Endothelial cell of umbilical vein (primary cell): ENCODE measurements around the gene PFN3. TPM values are rescaled to one million over a fixed set of nuclear protein-coding genes. Genes with fewer than 3 reads are reported as not detected.
A peak's percentile ranks its signal among the peaks of the same experiment; 100 is the strongest.

Experiments
- BruUV-seq: library from RNA; stranded (reverse); fragments of 400-500 nt; replicated peaks from 2 replicates; lab custom pipeline; 2021; lab: Mats Ljungman, UMichigan
- CTCF ChIA-PET: fragments of 300-600, 350-600 bp; sonication (Branson Sonifier 250); formaldehyde crosslinking; loops from one replicate; lab custom pipeline; 2021; ENCODE audit warnings: antibody characterized with exemption, inconsistent platforms; lab: Charles Lee
- POLR2A ChIA-PET: fragments of 300-600, 350-600 bp; sonication (Branson Sonifier 250); formaldehyde crosslinking; loops from one replicate; lab custom pipeline; 2021; ENCODE audit warnings: antibody characterized with exemption, inconsistent platforms; lab: Charles Lee
- DNase-seq: peaks from one replicate; pipeline ENCODE4 v3.0.0-alpha.2; 2011; ENCODE audit warnings: low read depth, low spot score
- FAIRE-seq: peaks from 2 replicates; lab custom pipeline; 2011; peaks lifted over from hg19 to GRCh38; lab: Jason Lieb, UNC
- H2AFZ ChIP-seq: 2 replicates; pipeline ENCODE4 v1.6.0; 2012; ENCODE audit warnings: low read depth, low read length, control low read depth, inconsistent platforms
- H3K27ac ChIP-seq: 2 replicates; pipeline ENCODE4 v1.5.1; 2011; ENCODE audit warnings: low read depth, mild to moderate bottlenecking, control low read depth, low read length, moderate library complexity; ENCODE audit not compliant: insufficient read depth
- H3K27me3 ChIP-seq, 2 experiments: 2 replicates each; pipeline versions ENCODE4 v1.6.0 to v1.6.1; 2011; ENCODE audit warnings: low read length in 2 of 2, mixed read lengths in 1 of 2; ENCODE audit not compliant: control insufficient read depth in 2 of 2, insufficient read depth in 2 of 2
- H3K36me3 ChIP-seq, 2 experiments: 2 replicates in 1 of 2; 3 replicates in 1 of 2; pipeline ENCODE4 v1.5.1; 2011; ENCODE audit warnings: low read length in 2 of 2, mild to moderate bottlenecking in 1 of 2, moderate library complexity in 1 of 2; ENCODE audit not compliant: control insufficient read depth in 2 of 2, insufficient read depth in 2 of 2; ENCODE audit errors: extremely low read depth in 1 of 2
- H3K4me1 ChIP-seq: 3 replicates; pipeline ENCODE4 v1.5.1; 2011; ENCODE audit warnings: mild to moderate bottlenecking, low read length; ENCODE audit not compliant: control insufficient read depth, insufficient read depth; ENCODE audit errors: extremely low read depth
- H3K4me2 ChIP-seq: 2 replicates; pipeline ENCODE4 v1.6.1; 2011; ENCODE audit warnings: low read length, control low read depth, mixed read lengths; ENCODE audit not compliant: insufficient read depth
- H3K4me3 ChIP-seq, 3 experiments: fragments of 200-600 bp in 1 of 3; sonication (generic), shearing (Covaris generic) in 1 of 3; replicated peaks in 1 of 3; 2 replicates each; pipeline ENCODE4 v1.5.1; 2011 to 2016; ENCODE audit warnings: control low read depth in 3 of 3, low read length in 3 of 3, mild to moderate bottlenecking in 2 of 3, inconsistent platforms in 1 of 3, low read depth in 1 of 3, moderate library complexity in 1 of 3; ENCODE audit not compliant: insufficient read depth in 1 of 3
- H3K79me2 ChIP-seq: 2 replicates; pipeline ENCODE4 v1.6.0; 2012; ENCODE audit warnings: low read length, inconsistent platforms; ENCODE audit not compliant: control insufficient read depth, insufficient read depth
- H3K9ac ChIP-seq: replicated peaks from 2 replicates; pipeline ENCODE3; 2011; ENCODE audit warnings: low read length, control low read depth; ENCODE audit not compliant: insufficient read depth; ENCODE audit errors: extremely low read depth
- H3K9me1 ChIP-seq: replicated peaks from 3 replicates; pipeline ENCODE4 v1.6.0; 2011; ENCODE audit warnings: mild to moderate bottlenecking, low read length; ENCODE audit not compliant: control insufficient read depth, insufficient read depth; ENCODE audit errors: extremely low read depth
- H3K9me3 ChIP-seq: replicated peaks from 2 replicates; pipeline ENCODE4 v1.5.1; 2012; ENCODE audit warnings: low read length, inconsistent platforms; ENCODE audit not compliant: control insufficient read depth, insufficient read depth
- H4K20me1 ChIP-seq: replicated peaks from 2 replicates; pipeline ENCODE3; 2011; ENCODE audit warnings: mild to moderate bottlenecking, low read length; ENCODE audit not compliant: control insufficient read depth, insufficient read depth; ENCODE audit errors: extremely low read depth
- EZH2 ChIP-seq: IDR thresholded peaks from 2 replicates; pipeline ENCODE4 v1.6.1; 2012; ENCODE audit warnings: borderline replicate concordance, low read depth, mild to moderate bottlenecking, moderate library complexity, low read length, inconsistent platforms; ENCODE audit not compliant: severe bottlenecking
- FOS ChIP-seq: IDR thresholded peaks from 2 replicates; pipeline ENCODE4 v1.6.1; 2011; ENCODE audit warnings: mild to moderate bottlenecking, low read length, moderate library complexity, borderline replicate concordance; ENCODE audit not compliant: insufficient read depth
- GATA2 ChIP-seq: IDR thresholded peaks from 2 replicates; pipeline ENCODE4 v1.7.0; 2011; ENCODE audit warnings: low read depth, mild to moderate bottlenecking, moderate library complexity, mixed read lengths, low read length; ENCODE audit not compliant: insufficient read length, insufficient read depth
- MYC ChIP-seq: IDR thresholded peaks from one replicate; pipeline ENCODE4 v1.6.1; 2011; ENCODE audit warnings: mild to moderate bottlenecking, low read depth, low read length
- POLR2A ChIP-seq: IDR thresholded peaks from 2 replicates; pipeline ENCODE4 v1.6.1; 2012; ENCODE audit warnings: low read depth, mild to moderate bottlenecking, control low read depth, low read length
- POLR2AphosphoS5 ChIP-seq: IDR thresholded peaks from 2 replicates; pipeline ENCODE4 v1.6.1; 2012; ENCODE audit warnings: low read depth, mild to moderate bottlenecking, control low read depth, low read length, moderate library complexity; ENCODE audit not compliant: insufficient read depth
- dilution Hi-C: fragments of 300-500 bp; cut with MboI; formaldehyde crosslinking; loops from one replicate; pipeline ENCODE4 v1.15.0; 2019; ENCODE audit warnings: low sequenced_read_pairs; ENCODE audit not compliant: extremely low pct_ligation_motif_present
- intact Hi-C: fragments of 100-400 bp; cut with micrococcal nuclease; formaldehyde crosslinking; loops from one replicate; pipeline ENCODE4 v1.10.0; 2022
- polyA plus RNA-seq, 4 experiments: library from polyadenylated mRNA; depleted of rRNA in 3 of 4; stranded (reverse) in 3 of 4; unstranded in 1 of 4; fragments of >200 nt; gene quantifications; 2 replicates each; pipeline versions ENCODE4 v1.2.1 to v1.2.3, GENCODE V29; 2011 to 2012; ENCODE audit warnings: missing spikeins in 1 of 4
- total RNA-seq: library from RNA; stranded (reverse); gene quantifications from 2 replicates; pipeline ENCODE4 v1.2.3, GENCODE V29; 2021

PFN3 gene
- total and polyA plus RNA-seq, 2 donors (not counting 3 experiments of a cell fraction or from before 2014, with no cell fraction given) = not detected

GRCh38 chr5:177427211-177427822, 26.9 kb upstream of the PFN3 start:
- peak overlapping the region; percentile 8 for H2AFZ ChIP-seq
- intact Hi-C loops = loop anchor here (2.0 kb wide), 2 partner anchors 27 to 57 kb away; no protein-coding TSS in a partner anchor
- DNase-seq (peak; percentile 13), FAIRE-seq (peak; percentile 35)
- peaks cover 14% of the 10 kb centered on the region for H3K4me1 ChIP-seq
- peak overlapping the region; percentile 86 for H3K4me2 ChIP-seq
- TF ChIP-seq EZH2 (no peak), GATA2 (peak; percentile 31)
- H3K27me3 ChIP-seq = no peaks in the 10 kb centered on the region
- H3K79me2 ChIP-seq = peaks cover 27% of the 10 kb centered on the region
- dilution Hi-C loops = no loop called here
- H3K36me3 ChIP-seq = peaks cover 0 to 11% of the 10 kb centered on the region in 2 experiments
- H3K9me1 ChIP-seq = no peaks in the 10 kb centered on the region
- no peaks in the 10 kb centered on the region for H3K9me3 ChIP-seq
- ChIA-PET POLR2A (interaction anchor here (0.8 to 1.8 kb wide), 2 partner anchors 12 to 70 kb away, joined by 3 to 4 read pairs; partner anchors contain the start of gene PDLIM7), CTCF (interaction anchor here (0.9 to 5.2 kb wide), 8 partner anchors 12 to 58 kb away, joined by 3 to 43 read pairs (median 10); partner anchors contain the start of gene PRR7)
- TSS peak; percentile 44 for BruUV-seq
- peak overlapping the region; percentile 52 for H3K27ac ChIP-seq
- H3K9ac ChIP-seq = peak overlapping the region; percentile 81
- peak overlapping the region; percentile 48 to 72 (median 61) for H3K4me3 ChIP-seq
- H4K20me1 ChIP-seq = no peaks in the 10 kb centered on the region

DNA sequence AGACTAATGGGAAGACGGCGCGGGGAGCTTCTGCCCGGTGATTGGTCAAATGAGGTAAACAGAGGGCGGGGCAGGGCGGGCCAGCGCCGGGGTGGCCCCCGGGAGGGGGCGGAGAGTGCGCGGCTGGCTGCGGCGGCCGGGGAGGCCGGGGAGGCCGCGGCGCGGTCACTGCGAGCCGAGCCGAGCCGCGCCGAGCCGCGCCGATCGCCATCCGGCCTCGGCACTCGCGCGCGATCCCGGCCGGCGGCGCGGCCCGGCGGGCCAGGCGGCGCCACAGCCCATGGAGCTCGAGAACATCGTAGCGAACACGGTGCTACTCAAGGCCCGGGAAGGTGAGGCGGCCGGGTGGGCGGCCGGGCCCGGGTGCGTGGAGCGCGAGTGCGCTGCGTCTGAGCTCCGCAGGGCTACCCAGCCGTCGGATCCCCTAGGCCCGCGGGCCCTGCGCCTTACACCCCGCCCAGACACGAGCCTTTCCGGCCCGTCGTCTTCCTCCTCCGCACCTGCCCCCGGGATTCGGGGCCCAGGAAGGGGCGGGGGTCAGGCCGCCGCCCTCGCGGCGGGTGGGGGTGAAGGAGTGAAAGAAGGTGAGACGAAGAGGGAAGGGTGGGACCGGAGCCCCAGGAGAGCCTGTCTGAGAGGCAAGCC, 26.2 kb upstream of the PFN3 start, which contains the start of gene GRK6:
TSS of gene GRK6 (plus strand) at position 111 of the 645 bp plus-strand sequence. CDS start at position 281, 170 bp downstream.
- ChIA-PET POLR2A (interaction anchor here (0.6 to 1.9 kb wide), 16 partner anchors 8 to 326 kb away, joined by 3 to 8 read pairs (median 4); partner anchors contain the start of gene PDLIM7), CTCF (interaction anchor here (0.6 to 5.2 kb wide), 15 partner anchors 13 to 292 kb away, joined by 3 to 43 read pairs (median 5); partner anchors contain the start of gene PRR7)
- FAIRE-seq = no peak
- Histone ChIP-seq H3K9me3 (no peaks in the 10 kb centered on the region), H3K9me1 (no peaks in the 10 kb centered on the region), H3K27me3 (no peaks in the 10 kb centered on the region), H3K36me3 (peaks cover 0 to 6% of the 10 kb centered on the region in 2 experiments), H3K27ac (peak within 1 kb of the TSS; percentile 61), H3K9ac (peak within 1 kb of the TSS; percentile 81), H3K4me2 (peak within 1 kb of the TSS; percentile 86), H3K79me2 (peaks cover 27% of the 10 kb centered on the region), H3K4me3 (peak within 1 kb of the TSS; percentile 51 to 72 (median 61)), H3K4me1 (peaks cover 14% of the 10 kb centered on the region), H2AFZ (peak within 1 kb of the TSS; percentile 92), H4K20me1 (no peaks in the 10 kb centered on the region)
- DNase-seq = no peak
- TF ChIP-seq EZH2 = no peak
- peak; percentile 66 for TF ChIP-seq POLR2AphosphoS5
- no peak for TF ChIP-seq MYC
- TF ChIP-seq FOS = no peak
- peak; percentile 65 for TF ChIP-seq POLR2A
- BruUV-seq = no TSS peak
- dilution Hi-C loops (no loop called here), intact Hi-C loops (loop anchor here (1.0 to 2.0 kb wide), 6 partner anchors 20 to 71 kb away; partner anchors contain the start of genes PDLIM7 and PRR7)
